ENCODE results near the gene AKR7A2. TPM values are rescaled to one million over a fixed set of nuclear protein-coding genes. Genes with fewer than 3 reads are reported as not detected.

The AKR7A2 gene
- total and polyA plus RNA-seq, 3 donors from 2014 or later: 73.0 to 141 (median 83.3) TPM

GRCh38 chr1:19344831-19345230 is 32.9 kb upstream of the AKR7A2 start:
- intact Hi-C loops (cut with DNase I; ENCODE audit: low total_unique reads): no loop called here
- H3K4me1 ChIP-seq: peaks cover 39% of the 10 kb centered on the region

GRCh38 chr1:19344372-19344810 is 32.4 kb upstream of the AKR7A2 start:
- WGBS, 2 donors: 54 to 64% methylated on average over 9 to 12 of the region's 12 CpGs
- intact Hi-C loops (cut with DNase I; ENCODE audit: low total_unique reads): no loop called here
- Histone ChIP-seq H3K9me3 (no peaks in the 10 kb centered on the region), H3K27ac (no peak overlapping the region), H3K36me3 (ENCODE audit: low read depth, missing control alignments) (no peaks in the 10 kb centered on the region), H3K4me3 (no peak overlapping the region), H3K27me3 (no peaks in the 10 kb centered on the region), H3K4me1 (peaks cover 39% of the 10 kb centered on the region)
- peak; percentile 77 to 92 (median 85) for TF ChIP-seq CTCF (IDR thresholded peaks at IDR 0.05)
- TF ChIP-seq POLR2A (IDR thresholded peaks at IDR 0.05): no peak
- DNase-seq: peak; percentile 71

More at GRCh38 chr1:19344831-19345230, 32.9 kb upstream of the AKR7A2 start:
- no peaks in the 10 kb centered on the region for H3K27me3 ChIP-seq
- 81 to 86% methylated on average over 9 to 11 of the region's 11 CpGs for WGBS, 2 donors
- no peak overlapping the region for H3K27ac ChIP-seq
- no peak for DNase-seq
- H3K4me3 ChIP-seq: no peak overlapping the region
- no peaks in the 10 kb centered on the region for H3K9me3 ChIP-seq
- no peaks in the 10 kb centered on the region for H3K36me3 ChIP-seq (ENCODE audit: low read depth, missing control alignments)
- no peak for TF ChIP-seq POLR2A (IDR thresholded peaks at IDR 0.05)
- no peak for TF ChIP-seq CTCF (IDR thresholded peaks at IDR 0.05)

- no peak for TF ChIP-seq POLR2A (IDR thresholded peaks at IDR 0.05)
- TF ChIP-seq CTCF (IDR thresholded peaks at IDR 0.05): no peak
- no peaks in the 10 kb centered on the region for H3K9me3 ChIP-seq
- 74 to 75% methylated on average over 4 to 20 of the region's 20 CpGs for WGBS, 2 donors
- no peak overlapping the region for H3K27ac ChIP-seq
- no peak overlapping the region for H3K4me3 ChIP-seq
- H3K27me3 ChIP-seq: no peaks in the 10 kb centered on the region
- peaks cover 39% of the 10 kb centered on the region for H3K4me1 ChIP-seq
- intact Hi-C loops (cut with DNase I; ENCODE audit: low total_unique reads): no loop called here
- no peak for DNase-seq
- no peaks in the 10 kb centered on the region for H3K36me3 ChIP-seq (ENCODE audit: low read depth, missing control alignments)
Observed at GRCh38 chr1:19343617-19344350, 31.8 kb upstream of the AKR7A2 start.

- 68 to 69% methylated on average over 18 to 33 of the region's 33 CpGs for WGBS, 2 donors
- no peaks in the 10 kb centered on the region for H3K27me3 ChIP-seq
- intact Hi-C loops (cut with DNase I; ENCODE audit: low total_unique reads): no loop called here
- H3K27ac ChIP-seq: peak overlapping the region in 1 of 2 donors; percentile 62
- H3K4me3 ChIP-seq: no peak overlapping the region
- peak; percentile 38 for DNase-seq
- no peaks in the 10 kb centered on the region for H3K9me3 ChIP-seq
- peaks cover 39% of the 10 kb centered on the region for H3K4me1 ChIP-seq
- H3K36me3 ChIP-seq (ENCODE audit: low read depth, missing control alignments): no peaks in the 10 kb centered on the region
- TF ChIP-seq CTCF (IDR thresholded peaks at IDR 0.05): no peak
- no peak for TF ChIP-seq POLR2A (IDR thresholded peaks at IDR 0.05)
Observed at GRCh38 chr1:19342894-19343616, 31.1 kb upstream of the AKR7A2 start.

Data from testis (tissue), 3 donors.